ENCODE data around the gene KCNK10. TPM values are rescaled to one million over a fixed set of nuclear protein-coding genes. Genes with fewer than 3 reads are reported as not detected.

The KCNK10 gene
- polyA plus RNA-seq, 3 donors: 0.05 TPM; not detected in 2

DNA sequence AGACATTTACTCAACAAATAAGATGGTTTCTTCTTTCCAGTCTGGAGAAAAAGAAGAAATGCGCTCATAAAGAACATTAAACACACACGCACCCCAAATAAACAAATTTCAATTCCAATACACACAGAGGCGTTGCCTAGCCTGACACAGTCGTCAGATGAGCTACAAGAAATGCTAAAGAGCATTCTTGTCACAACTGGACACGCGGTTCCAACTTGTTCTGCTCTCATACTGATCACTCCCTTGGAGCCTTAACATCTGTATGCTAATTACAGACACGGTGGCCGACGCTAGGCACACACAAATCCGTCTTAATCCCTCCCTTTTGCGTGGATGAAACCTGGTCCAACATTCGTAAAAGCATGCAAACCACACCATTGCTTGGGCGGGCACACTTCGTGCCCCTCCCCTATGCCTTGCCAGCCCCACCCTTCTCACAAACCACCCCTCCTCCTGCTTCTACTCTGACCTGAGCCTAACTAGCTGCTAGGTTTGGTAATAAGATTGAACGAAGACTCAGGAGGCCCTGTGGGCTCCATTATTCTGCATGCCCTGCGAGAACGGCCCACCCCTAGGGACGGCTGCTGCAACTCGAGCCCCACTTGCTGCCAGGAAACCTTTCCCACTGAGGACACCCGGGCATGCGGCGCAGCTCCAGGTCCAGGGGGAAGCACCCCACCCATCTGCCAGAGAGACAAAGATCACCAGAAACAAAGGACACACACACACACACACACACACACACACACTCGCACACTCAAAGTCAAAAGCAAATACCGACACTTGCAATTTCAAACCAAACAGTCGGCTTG is 1.2 kb downstream of the KCNK10 start:
- H3K4me3 Mint-ChIP-seq: no peak overlapping the region
- Histone ChIP-seq H3K4me1 (ENCODE audit: control insufficient read depth in 1 of 2, insufficient read depth in 2 of 2, low read length in 2 of 2) (peaks cover 12 to 17% of the 10 kb centered on the region in 2 donors), H2AFZ (ENCODE audit: insufficient read depth, low read depth, low read length, poor library complexity, severe bottlenecking) (no peak overlapping the region), H3K4me2 (replicated peaks; ENCODE audit: extremely low read depth, low read length, poor library complexity, severe bottlenecking) (peak overlapping the region; percentile 64), H3K36me3 (replicated peaks in 1 of 2; ENCODE audit: control insufficient read depth in 1 of 2, insufficient read depth in 2 of 2, low read length in 2 of 2) (no peaks in the 10 kb centered on the region), H3K4me3 (replicated peaks in 1 of 3; ENCODE audit: low read depth in 2 of 3, low read length in 3 of 3) (no peak overlapping the region), H3K79me2 (ENCODE audit: insufficient read depth, low read length) (no peaks in the 10 kb centered on the region), H4K20me1 (ENCODE audit: insufficient read depth, low read length) (no peaks in the 10 kb centered on the region), H3K9ac (ENCODE audit: insufficient read depth, low read length, poor library complexity, severe bottlenecking) (no peak overlapping the region), H3K27ac (ENCODE audit: low read depth in 1 of 2, low read length in 2 of 2) (no peak overlapping the region), H3K27me3 (ENCODE audit: control insufficient read depth in 2 of 2, insufficient read depth in 2 of 2, low read length in 2 of 2) (peaks cover 92 to 95% of the 10 kb centered on the region in 2 donors), H3K9me3 (replicated peaks in 1 of 2; ENCODE audit: control insufficient read depth in 1 of 2, insufficient read depth in 1 of 2, low read length in 2 of 2) (peaks cover 2 to 55% of the 10 kb centered on the region in 2 donors)
- H3K27me3 Mint-ChIP-seq (ENCODE audit: low read depth in 3 of 3): peaks cover 40 to 46% (median 46%) of the 10 kb centered on the region in 3 donors
- no peak overlapping the region for H3K27ac Mint-ChIP-seq
- no peak for DNase-seq
- TF ChIP-seq, protein P1, sequence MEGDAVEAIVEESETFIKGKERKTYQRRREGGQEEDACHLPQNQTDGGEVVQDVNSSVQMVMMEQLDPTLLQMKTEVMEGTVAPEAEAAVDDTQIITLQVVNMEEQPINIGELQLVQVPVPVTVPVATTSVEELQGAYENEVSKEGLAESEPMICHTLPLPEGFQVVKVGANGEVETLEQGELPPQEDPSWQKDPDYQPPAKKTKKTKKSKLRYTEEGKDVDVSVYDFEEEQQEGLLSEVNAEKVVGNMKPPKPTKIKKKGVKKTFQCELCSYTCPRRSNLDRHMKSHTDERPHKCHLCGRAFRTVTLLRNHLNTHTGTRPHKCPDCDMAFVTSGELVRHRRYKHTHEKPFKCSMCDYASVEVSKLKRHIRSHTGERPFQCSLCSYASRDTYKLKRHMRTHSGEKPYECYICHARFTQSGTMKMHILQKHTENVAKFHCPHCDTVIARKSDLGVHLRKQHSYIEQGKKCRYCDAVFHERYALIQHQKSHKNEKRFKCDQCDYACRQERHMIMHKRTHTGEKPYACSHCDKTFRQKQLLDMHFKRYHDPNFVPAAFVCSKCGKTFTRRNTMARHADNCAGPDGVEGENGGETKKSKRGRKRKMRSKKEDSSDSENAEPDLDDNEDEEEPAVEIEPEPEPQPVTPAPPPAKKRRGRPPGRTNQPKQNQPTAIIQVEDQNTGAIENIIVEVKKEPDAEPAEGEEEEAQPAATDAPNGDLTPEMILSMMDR (IDR thresholded peaks at IDR 0.05): no peak
- peaks cover 0 to 15% (median 12%) of the 10 kb centered on the region in 7 donors for H3K9me3 Mint-ChIP-seq
- peaks cover 5% of the 10 kb centered on the region for H3K4me1 Mint-ChIP-seq
- peaks cover 0 to 5% of the 10 kb centered on the region in 2 donors for H3K36me3 Mint-ChIP-seq
- intact Hi-C loops (cut with micrococcal nuclease): no loop called here
- WGBS (ENCODE audit: insufficient coverage): 24% methylated on average over 14 of the region's 25 CpGs

DNA sequence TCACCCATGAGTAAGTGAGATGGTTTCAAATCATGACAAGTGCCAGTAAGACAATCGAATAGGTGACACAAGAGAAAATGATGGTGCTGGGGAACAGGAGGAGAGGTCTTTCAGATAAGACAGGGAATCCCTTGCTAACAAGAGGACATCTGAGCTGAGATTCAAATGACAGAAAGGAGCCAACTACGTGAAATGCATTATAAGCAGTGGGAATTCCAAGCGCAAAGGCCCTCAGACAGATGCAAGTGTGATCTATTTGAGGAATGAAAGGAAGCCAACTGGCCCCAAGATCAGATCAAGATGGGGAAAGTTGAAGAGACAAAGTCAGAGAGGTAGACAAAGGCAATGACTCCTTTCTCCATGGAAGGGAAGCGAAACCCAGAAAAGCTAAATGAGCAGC is 4.7 kb downstream of the KCNK10 start:
- Histone ChIP-seq H3K36me3 (replicated peaks in 1 of 2; ENCODE audit: control insufficient read depth in 1 of 2, insufficient read depth in 2 of 2, low read length in 2 of 2) (no peaks in the 10 kb centered on the region), H3K9ac (ENCODE audit: insufficient read depth, low read length, poor library complexity, severe bottlenecking) (no peak overlapping the region), H3K9me3 (replicated peaks in 1 of 2; ENCODE audit: control insufficient read depth in 1 of 2, insufficient read depth in 1 of 2, low read length in 2 of 2) (peaks cover 1 to 29% of the 10 kb centered on the region in 2 donors), H3K27ac (ENCODE audit: low read depth in 1 of 2, low read length in 2 of 2) (no peak overlapping the region), H3K4me2 (replicated peaks; ENCODE audit: extremely low read depth, low read length, poor library complexity, severe bottlenecking) (no peak overlapping the region), H3K4me1 (ENCODE audit: control insufficient read depth in 1 of 2, insufficient read depth in 2 of 2, low read length in 2 of 2) (peaks cover 7 to 11% of the 10 kb centered on the region in 2 donors), H3K4me3 (replicated peaks in 1 of 3; ENCODE audit: low read depth in 2 of 3, low read length in 3 of 3) (no peak overlapping the region), H3K79me2 (ENCODE audit: insufficient read depth, low read length) (no peaks in the 10 kb centered on the region), H4K20me1 (ENCODE audit: insufficient read depth, low read length) (no peaks in the 10 kb centered on the region), H3K27me3 (ENCODE audit: control insufficient read depth in 2 of 2, insufficient read depth in 2 of 2, low read length in 2 of 2) (peaks cover 67 to 69% of the 10 kb centered on the region in 2 donors), H2AFZ (ENCODE audit: insufficient read depth, low read depth, low read length, poor library complexity, severe bottlenecking) (no peak overlapping the region)
- TF ChIP-seq, protein P1 (IDR thresholded peaks at IDR 0.05): no peak
- Mint-ChIP-seq H3K4me1 (no peaks in the 10 kb centered on the region), H3K4me3 (no peak overlapping the region), H3K27me3 (ENCODE audit: low read depth in 3 of 3) (peaks cover 9 to 26% (median 21%) of the 10 kb centered on the region in 3 donors), H3K36me3 (peaks cover 0 to 2% of the 10 kb centered on the region in 2 donors), H3K9me3 (peaks cover 2 to 9% (median 6%) of the 10 kb centered on the region in 7 donors), H3K27ac (no peak overlapping the region)
- 91% methylated on average over 3 of the region's 4 CpGs for WGBS (ENCODE audit: insufficient coverage)
- no peak for DNase-seq
- intact Hi-C loops (cut with micrococcal nuclease): no loop called here

Measured in CD14-positive monocyte (primary cell).